Measurements from ENCODE around the gene ZBTB47. TPM values are rescaled to one million over a fixed set of nuclear protein-coding genes. Genes with fewer than 3 reads are reported as not detected.

ZBTB47 gene
- total and polyA plus RNA-seq, 10 of the 15 experiments (the other 5 are each of a cell fraction or from before 2014, with no cell fraction given) = 0.04 to 3.4 (median 1.0) TPM; not detected in 1

- BruUV-seq (replicated peaks) = no TSS peak
- no peak overlapping the region for H3K4me2 ChIP-seq (ENCODE audit: control insufficient read depth, insufficient read depth)
- TF ChIP-seq CHD1 (IDR thresholded peaks at IDR 0.05; ENCODE audit: low read depth, low read length) (no peak), SREBF2 (IDR thresholded peaks at IDR 0.05; ENCODE audit: low read length) (no peak), RBBP5 (conservative IDR thresholded peaks at IDR 0.05) (no peak), CBFB (IDR thresholded peaks at IDR 0.05; ENCODE audit: low read depth) (no peak), ZBED1 (IDR thresholded peaks at IDR 0.05; ENCODE audit: borderline replicate concordance) (no peak), IKZF2 (IDR thresholded peaks at IDR 0.05) (no peak), MYC (IDR thresholded peaks at IDR 0.05; ENCODE audit: insufficient read depth, insufficient read length, insufficient replicate concordance, low read length, severe bottlenecking) (no peak), RAD51 (IDR thresholded peaks at IDR 0.05) (no peak), BHLHE40 (IDR thresholded peaks at IDR 0.05; ENCODE audit: borderline replicate concordance in 1 of 2, low read depth in 2 of 2, low read length in 1 of 2) (no peak), NR2C2 (IDR thresholded peaks at IDR 0.05; ENCODE audit: borderline replicate concordance, control insufficient read depth, insufficient read length, low read depth) (no peak), SIX5 (IDR thresholded peaks at IDR 0.05; ENCODE audit: low read depth, low read length, severe bottlenecking) (no peak), BMI1 (IDR thresholded peaks at IDR 0.05; ENCODE audit: borderline replicate concordance) (no peak), KDM1A (IDR thresholded peaks at IDR 0.05; ENCODE audit: borderline replicate concordance) (no peak), RUNX3 (IDR thresholded peaks at IDR 0.05; ENCODE audit: low read length) (no peak), SRF (IDR thresholded peaks at IDR 0.05; ENCODE audit: low read depth in 2 of 2, low read length in 2 of 2) (no peak)
- TF ChIP-seq, protein P1, sequence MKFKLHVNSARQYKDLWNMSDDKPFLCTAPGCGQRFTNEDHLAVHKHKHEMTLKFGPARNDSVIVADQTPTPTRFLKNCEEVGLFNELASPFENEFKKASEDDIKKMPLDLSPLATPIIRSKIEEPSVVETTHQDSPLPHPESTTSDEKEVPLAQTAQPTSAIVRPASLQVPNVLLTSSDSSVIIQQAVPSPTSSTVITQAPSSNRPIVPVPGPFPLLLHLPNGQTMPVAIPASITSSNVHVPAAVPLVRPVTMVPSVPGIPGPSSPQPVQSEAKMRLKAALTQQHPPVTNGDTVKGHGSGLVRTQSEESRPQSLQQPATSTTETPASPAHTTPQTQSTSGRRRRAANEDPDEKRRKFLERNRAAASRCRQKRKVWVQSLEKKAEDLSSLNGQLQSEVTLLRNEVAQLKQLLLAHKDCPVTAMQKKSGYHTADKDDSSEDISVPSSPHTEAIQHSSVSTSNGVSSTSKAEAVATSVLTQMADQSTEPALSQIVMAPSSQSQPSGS (IDR thresholded peaks at IDR 0.05; ENCODE audit: low read length) = no peak
- TF ChIP-seq, protein P2, sequence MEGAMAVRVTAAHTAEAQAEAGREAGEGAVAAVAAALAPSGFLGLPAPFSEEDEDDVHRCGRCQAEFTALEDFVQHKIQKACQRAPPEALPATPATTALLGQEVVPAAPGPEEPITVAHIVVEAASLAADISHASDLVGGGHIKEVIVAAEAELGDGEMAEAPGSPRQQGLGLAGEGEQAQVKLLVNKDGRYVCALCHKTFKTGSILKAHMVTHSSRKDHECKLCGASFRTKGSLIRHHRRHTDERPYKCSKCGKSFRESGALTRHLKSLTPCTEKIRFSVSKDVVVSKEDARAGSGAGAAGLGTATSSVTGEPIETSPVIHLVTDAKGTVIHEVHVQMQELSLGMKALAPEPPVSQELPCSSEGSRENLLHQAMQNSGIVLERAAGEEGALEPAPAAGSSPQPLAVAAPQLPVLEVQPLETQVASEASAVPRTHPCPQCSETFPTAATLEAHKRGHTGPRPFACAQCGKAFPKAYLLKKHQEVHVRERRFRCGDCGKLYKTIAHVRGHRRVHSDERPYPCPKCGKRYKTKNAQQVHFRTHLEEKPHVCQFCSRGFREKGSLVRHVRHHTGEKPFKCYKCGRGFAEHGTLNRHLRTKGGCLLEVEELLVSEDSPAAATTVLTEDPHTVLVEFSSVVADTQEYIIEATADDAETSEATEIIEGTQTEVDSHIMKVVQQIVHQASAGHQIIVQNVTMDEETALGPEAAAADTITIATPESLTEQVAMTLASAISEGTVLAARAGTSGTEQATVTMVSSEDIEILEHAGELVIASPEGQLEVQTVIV (IDR thresholded peaks at IDR 0.05; ENCODE audit: borderline replicate concordance, partially characterized antibody) = no peak
- TF ChIP-seq, protein P3, sequence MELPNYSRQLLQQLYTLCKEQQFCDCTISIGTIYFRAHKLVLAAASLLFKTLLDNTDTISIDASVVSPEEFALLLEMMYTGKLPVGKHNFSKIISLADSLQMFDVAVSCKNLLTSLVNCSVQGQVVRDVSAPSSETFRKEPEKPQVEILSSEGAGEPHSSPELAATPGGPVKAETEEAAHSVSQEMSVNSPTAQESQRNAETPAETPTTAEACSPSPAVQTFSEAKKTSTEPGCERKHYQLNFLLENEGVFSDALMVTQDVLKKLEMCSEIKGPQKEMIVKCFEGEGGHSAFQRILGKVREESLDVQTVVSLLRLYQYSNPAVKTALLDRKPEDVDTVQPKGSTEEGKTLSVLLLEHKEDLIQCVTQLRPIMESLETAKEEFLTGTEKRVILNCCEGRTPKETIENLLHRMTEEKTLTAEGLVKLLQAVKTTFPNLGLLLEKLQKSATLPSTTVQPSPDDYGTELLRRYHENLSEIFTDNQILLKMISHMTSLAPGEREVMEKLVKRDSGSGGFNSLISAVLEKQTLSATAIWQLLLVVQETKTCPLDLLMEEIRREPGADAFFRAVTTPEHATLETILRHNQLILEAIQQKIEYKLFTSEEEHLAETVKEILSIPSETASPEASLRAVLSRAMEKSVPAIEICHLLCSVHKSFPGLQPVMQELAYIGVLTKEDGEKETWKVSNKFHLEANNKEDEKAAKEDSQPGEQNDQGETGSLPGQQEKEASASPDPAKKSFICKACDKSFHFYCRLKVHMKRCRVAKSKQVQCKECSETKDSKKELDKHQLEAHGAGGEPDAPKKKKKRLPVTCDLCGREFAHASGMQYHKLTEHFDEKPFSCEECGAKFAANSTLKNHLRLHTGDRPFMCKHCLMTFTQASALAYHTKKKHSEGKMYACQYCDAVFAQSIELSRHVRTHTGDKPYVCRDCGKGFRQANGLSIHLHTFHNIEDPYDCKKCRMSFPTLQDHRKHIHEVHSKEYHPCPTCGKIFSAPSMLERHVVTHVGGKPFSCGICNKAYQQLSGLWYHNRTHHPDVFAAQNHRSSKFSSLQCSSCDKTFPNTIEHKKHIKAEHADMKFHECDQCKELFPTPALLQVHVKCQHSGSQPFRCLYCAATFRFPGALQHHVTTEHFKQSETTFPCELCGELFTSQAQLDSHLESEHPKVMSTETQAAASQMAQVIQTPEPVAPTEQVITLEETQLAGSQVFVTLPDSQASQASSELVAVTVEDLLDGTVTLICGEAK (IDR thresholded peaks at IDR 0.05; ENCODE audit: borderline replicate concordance) = no peak
Observed at GRCh38 chr3:42633544-42633943, 20.0 kb upstream of the ZBTB47 start.

More at GRCh38 chr3:42633544-42633943, 20.0 kb upstream of the ZBTB47 start:
- Histone ChIP-seq H3K9me3 (replicated peaks; ENCODE audit: control insufficient read depth, insufficient read depth, low read length) (no peaks in the 10 kb centered on the region), H3K79me2 (ENCODE audit: control insufficient read depth, insufficient read depth, low read length) (no peaks in the 10 kb centered on the region), H3K4me3 (no peak overlapping the region), H3K27ac (ENCODE audit: control insufficient read depth, insufficient read depth) (no peak overlapping the region), H4K20me1 (ENCODE audit: control insufficient read depth, insufficient read depth) (no peaks in the 10 kb centered on the region), H2AFZ (ENCODE audit: control insufficient read depth, low read depth, low read length) (no peak overlapping the region), H3K9ac (ENCODE audit: control insufficient read depth, insufficient read depth, low read length) (no peak overlapping the region), H3K4me1 (ENCODE audit: control insufficient read depth, insufficient read depth, low read length) (peaks cover 11% of the 10 kb centered on the region), H3K36me3 (ENCODE audit: control insufficient read depth in 2 of 2, insufficient read depth in 2 of 2, low read length in 1 of 2) (peaks cover 12 to 41% of the 10 kb centered on the region in 2 experiments), H3K27me3 (replicated peaks in 1 of 2; ENCODE audit: control insufficient read depth in 2 of 2, insufficient read depth in 2 of 2, low read length in 1 of 2) (no peaks in the 10 kb centered on the region)
- no peak for DNase-seq (ENCODE audit: low read depth, low spot score)
- in situ Hi-C loops (cut with MboI) = no loop called here
- ATAC-seq = no peak
- no peak for FAIRE-seq
- ChIA-PET SMC1A (ENCODE audit: uncharacterized antibody, unreplicated experiment) (interaction anchor here (0.7 to 1.6 kb wide), 2 partner anchors 22 to 51 kb away, joined by 3 read pairs; no protein-coding TSS in a partner anchor), POLR2A (no interaction called here), RAD21 (ENCODE audit: unreplicated experiment) (no interaction called here), CTCF (interaction anchor here (0.7 kb wide), 1 partner anchor 96 kb away, joined by 3 read pairs; no protein-coding TSS in a partner anchor)
- intact Hi-C loops (cut with micrococcal nuclease; ENCODE audit: unreplicated experiment) = no loop called here
- WGBS (ENCODE audit: insufficient coverage, insufficient replicate concordance, low lambda C conversion rate, missing lambda C conversion rate) = 97% methylated on average over 6 of the region's 6 CpGs

Measured in GM12878 (cell line).